PC-3 (cell line): Measurements from ENCODE around the gene NFAT5. TPM values are rescaled to one million over a fixed set of nuclear protein-coding genes. Genes with fewer than 3 reads are reported as not detected.
A peak's percentile ranks its signal among the peaks of the same experiment; 100 is the strongest.

Experiments used
- ATAC-seq: fragments of 200-7000 bp; cut with Tn5 transposase; 2 replicates; pipeline ENCODE4 v1.9.1; 2020; ENCODE audit warnings: mild to moderate bottlenecking, moderate library complexity
- BruUV-seq: library from RNA; stranded (reverse); fragments of 400-500 nt; replicated peaks from 2 replicates; lab custom pipeline; 2021; lab: Mats Ljungman, UMichigan
- CTCF ChIA-PET: fragments of 300-600 bp; sonication (Branson Sonifier 250); formaldehyde crosslinking; loops from one replicate; lab custom pipeline; 2022; ENCODE audit warnings: antibody characterized with exemption; lab: Charles Lee
- POLR2A ChIA-PET: fragments of 300-600 bp; sonication (Branson Sonifier 250); formaldehyde crosslinking; loops from one replicate; lab custom pipeline; 2022; ENCODE audit warnings: antibody characterized with exemption; ENCODE audit not compliant: unreplicated experiment; lab: Charles Lee
- DNase-seq: peaks from one replicate; pipeline ENCODE4 v3.0.0-alpha.2; 2015
- H2AFZ ChIP-seq: fragments of 300-600 bp; sonication (generic); 2 replicates; pipeline ENCODE4 v1.6.0; 2016; ENCODE audit warnings: antibody characterized with exemption, low read length
- H3F3A ChIP-seq: fragments of 300-600 bp; sonication (generic); one replicate; pipeline ENCODE4 v1.6.0; 2017; ENCODE audit warnings: antibody characterized with exemption, low read length, control low read depth, mild to moderate bottlenecking; ENCODE audit not compliant: unreplicated experiment
- H3K27ac ChIP-seq: fragments of 300-600 bp; sonication (generic); 2 replicates; pipeline ENCODE4 v1.5.1; 2016; ENCODE audit warnings: mild to moderate bottlenecking, low read length
- H3K27me3 ChIP-seq: fragments of 300-600 bp; sonication (generic); 2 replicates; pipeline ENCODE4 v1.6.1; 2016; ENCODE audit warnings: low read length, mixed read lengths
- H3K36me3 ChIP-seq: fragments of 300-600 bp; sonication (generic); 2 replicates; pipeline ENCODE4 v1.6.1; 2016; ENCODE audit warnings: low read depth, mixed run types, low read length, mixed read lengths
- H3K4me1 ChIP-seq: fragments of 300-600 bp; sonication (generic); 2 replicates; pipeline ENCODE4 v1.5.1; 2016; ENCODE audit warnings: low read length; ENCODE audit not compliant: insufficient read depth
- H3K4me2 ChIP-seq: fragments of 300-600 bp; sonication (generic); 2 replicates; pipeline ENCODE4 v1.6.0; 2016; ENCODE audit warnings: low read length
- H3K4me3 ChIP-seq: fragments of 300-600 bp; sonication (generic); 2 replicates; pipeline ENCODE4 v1.5.1; 2016; ENCODE audit warnings: mild to moderate bottlenecking, low read length, mixed read lengths
- H3K79me2 ChIP-seq: fragments of 300-600 bp; sonication (generic); 2 replicates; pipeline ENCODE4 v1.6.1; 2017; ENCODE audit warnings: low read length, mixed read lengths
- H3K9ac ChIP-seq: fragments of 300-600 bp; sonication (generic); 2 replicates; pipeline ENCODE4 v1.6.0; 2016; ENCODE audit warnings: mild to moderate bottlenecking, low read length
- H3K9me2 ChIP-seq: fragments of 300-600 bp; sonication (generic); replicated peaks from 2 replicates; pipeline ENCODE4 v1.6.1; 2016; ENCODE audit warnings: mixed run types, low read length, mixed read lengths
- H3K9me3 ChIP-seq: fragments of 300-600 bp; sonication (generic); 2 replicates; pipeline ENCODE4 v1.6.1; 2016; ENCODE audit warnings: low read length, mixed read lengths
- H4K20me1 ChIP-seq: fragments of 300-600 bp; sonication (generic); 2 replicates; pipeline ENCODE4 v1.6.1; 2016; ENCODE audit warnings: low read length, mixed read lengths
- EZH2 ChIP-seq: fragments of 300-600 bp; sonication (generic); IDR thresholded peaks from one replicate; pipeline ENCODE4 v1.6.1; 2017; ENCODE audit warnings: antibody characterized with exemption, mild to moderate bottlenecking, low read length; ENCODE audit not compliant: unreplicated experiment
- EZH2phosphoT487 ChIP-seq: fragments of 300-600 bp; sonication (generic); IDR thresholded peaks from 2 replicates; pipeline ENCODE4 v1.6.1; 2018; ENCODE audit warnings: mild to moderate bottlenecking, antibody characterized with exemption, low read length, borderline replicate concordance
- intact Hi-C: fragments of 100-400 bp; cut with micrococcal nuclease; formaldehyde crosslinking; loops from 2 replicates; pipeline ENCODE4 v1.9.0; 2023
- microRNA-seq: library from miRNA; unstranded; fragments of <30 nt; microRNA quantifications from one replicate; pipeline ENCODE4 v1.1.0, GENCODE V29; 2020; ENCODE audit not compliant: unreplicated experiment
- total RNA-seq: library from RNA; depleted of rRNA; stranded (reverse); fragments of >200 nt; gene quantifications from 2 replicates; pipeline ENCODE4 v1.2.3, GENCODE V29; 2014; rRNA removed
- TF ChIP-seq, protein P1 (sequence below): fragments of 300-600 bp; sonication (generic); conservative IDR thresholded peaks from 2 replicates; pipeline ENCODE4 v1.5.1; 2017; ENCODE audit warnings: antibody characterized with exemption, low read depth, mild to moderate bottlenecking, low read length

Gene NFAT5
- total RNA-seq, 1 experiment from 2014 or later, result 11.4 TPM

DNA sequence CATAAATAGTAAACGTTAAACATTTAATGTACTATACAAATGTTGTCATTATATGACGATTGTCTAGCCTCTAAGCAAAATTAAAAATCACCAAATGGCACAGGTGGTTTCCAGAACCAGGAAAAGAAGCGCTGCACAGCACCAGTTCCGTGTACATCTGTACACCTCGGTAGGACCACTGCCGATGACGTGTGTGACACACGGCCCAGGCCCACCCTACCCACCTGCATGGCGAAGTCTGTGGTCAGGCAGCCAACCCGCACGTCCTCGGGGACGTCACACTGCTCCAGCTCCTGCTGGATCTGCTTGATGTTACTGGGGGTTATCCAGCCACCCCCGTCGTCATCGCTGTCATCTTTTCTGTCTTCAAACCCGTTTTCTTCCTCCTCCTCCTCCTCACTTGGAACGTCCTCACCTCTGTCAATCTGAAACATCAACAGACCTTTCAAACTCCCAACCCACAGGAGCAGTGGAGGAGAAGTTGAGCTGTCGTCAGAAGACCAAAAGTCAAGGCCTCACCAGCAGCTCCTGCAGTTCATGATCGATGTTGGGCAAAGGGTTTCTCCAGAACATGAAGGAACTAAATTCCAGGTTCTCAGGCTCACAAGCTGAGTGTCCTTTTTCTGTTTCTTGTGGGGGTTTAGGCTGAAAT lies 183.1 kb downstream of the NFAT5 start:
- CTCF ChIA-PET, result interaction anchor here (0.6 kb wide), 1 partner anchor 8 kb away, joined by 3 read pairs; no protein-coding TSS in a partner anchor

DNA sequence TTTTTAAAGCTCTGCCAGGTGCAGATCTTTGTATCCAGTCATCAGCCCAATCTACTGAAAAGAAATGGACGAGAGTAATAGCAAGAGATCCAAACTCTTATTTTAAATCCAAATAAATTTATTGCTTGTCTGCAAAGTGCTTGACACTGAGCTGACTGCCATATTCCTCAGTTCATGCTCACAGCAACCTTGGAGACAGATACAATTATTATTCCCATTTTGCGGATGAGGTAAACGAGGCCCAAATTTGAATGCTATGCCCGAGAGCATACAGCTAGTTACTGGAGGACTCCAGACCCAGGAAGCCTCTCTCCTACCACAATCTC lies 188.3 kb downstream of the NFAT5 start:
- CTCF ChIA-PET, result interaction anchor here (0.5 to 1.4 kb wide), 6 partner anchors 13 to 358 kb away, joined by 3 to 7 read pairs (median 3); partner anchors contain the start of gene NQO1
- Histone ChIP-seq H3K27ac (peak overlapping the region; percentile 49), H2AFZ (no peak overlapping the region; the same call in 1 of the 2 replicates), H3K9me3 (no peaks in the 10 kb centered on the region), H3K4me2 (peak overlapping the region; percentile 98), H3K4me3 (peak overlapping the region; percentile 98), H3K27me3 (no peaks in the 10 kb centered on the region), H3K36me3 (peaks cover 18% of the 10 kb centered on the region), H3K4me1 (peaks cover 6% of the 10 kb centered on the region), H3K79me2 (peaks cover 46% of the 10 kb centered on the region), H3K9ac (peak overlapping the region; percentile 99), H4K20me1 (peaks cover 19% of the 10 kb centered on the region), H3F3A (no peaks in the 10 kb centered on the region), H3K9me2 (no peaks in the 10 kb centered on the region)
- TF ChIP-seq EZH2 (no peak), EZH2phosphoT487 (no peak)
- TF ChIP-seq, protein P1, sequence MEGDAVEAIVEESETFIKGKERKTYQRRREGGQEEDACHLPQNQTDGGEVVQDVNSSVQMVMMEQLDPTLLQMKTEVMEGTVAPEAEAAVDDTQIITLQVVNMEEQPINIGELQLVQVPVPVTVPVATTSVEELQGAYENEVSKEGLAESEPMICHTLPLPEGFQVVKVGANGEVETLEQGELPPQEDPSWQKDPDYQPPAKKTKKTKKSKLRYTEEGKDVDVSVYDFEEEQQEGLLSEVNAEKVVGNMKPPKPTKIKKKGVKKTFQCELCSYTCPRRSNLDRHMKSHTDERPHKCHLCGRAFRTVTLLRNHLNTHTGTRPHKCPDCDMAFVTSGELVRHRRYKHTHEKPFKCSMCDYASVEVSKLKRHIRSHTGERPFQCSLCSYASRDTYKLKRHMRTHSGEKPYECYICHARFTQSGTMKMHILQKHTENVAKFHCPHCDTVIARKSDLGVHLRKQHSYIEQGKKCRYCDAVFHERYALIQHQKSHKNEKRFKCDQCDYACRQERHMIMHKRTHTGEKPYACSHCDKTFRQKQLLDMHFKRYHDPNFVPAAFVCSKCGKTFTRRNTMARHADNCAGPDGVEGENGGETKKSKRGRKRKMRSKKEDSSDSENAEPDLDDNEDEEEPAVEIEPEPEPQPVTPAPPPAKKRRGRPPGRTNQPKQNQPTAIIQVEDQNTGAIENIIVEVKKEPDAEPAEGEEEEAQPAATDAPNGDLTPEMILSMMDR, result no peak
- BruUV-seq, result no TSS peak
- DNase-seq (no peak), ATAC-seq (no peak)
- POLR2A ChIA-PET, result interaction anchor here (0.6 kb wide), 2 partner anchors 8 to 187 kb away, joined by 3 to 5 read pairs; no protein-coding TSS in a partner anchor
- intact Hi-C loops, result loop anchor here (1.0 to 10.0 kb wide), 3 partner anchors 28 to 359 kb away; partner anchors contain the start of gene NQO1

More for the DNA sequence above, 183.1 kb downstream of the NFAT5 start:
- no peak for ATAC-seq
- DNase-seq, result no peak
- Histone ChIP-seq H3K4me2 (no peak overlapping the region), H4K20me1 (peaks cover 16% of the 10 kb centered on the region), H2AFZ (no peak overlapping the region), H3K9me3 (no peaks in the 10 kb centered on the region), H3K79me2 (peaks cover 62% of the 10 kb centered on the region), H3K4me1 (peaks cover 6% of the 10 kb centered on the region), H3K9me2 (no peaks in the 10 kb centered on the region), H3K4me3 (no peak overlapping the region), H3F3A (no peaks in the 10 kb centered on the region), H3K27me3 (no peaks in the 10 kb centered on the region), H3K36me3 (peaks cover 51% of the 10 kb centered on the region), H3K27ac (no peak overlapping the region), H3K9ac (no peak overlapping the region)
- intact Hi-C loops, result no loop called here
- BruUV-seq, result no TSS peak
- TF ChIP-seq, protein P1, result no peak
- TF ChIP-seq EZH2 (no peak), EZH2phosphoT487 (no peak)
- POLR2A ChIA-PET, result no interaction called here

Small RNAs within 50 kb of the gene (microRNA-seq; reads per million reads assigned to microRNA genes)
- not detected for gene MIR1538

Other genes with a start within 250 kb of the NFAT5 start
- gene PDF, start 235.4 kb upstream of the NFAT5 start, total RNA-seq, result 30.6 and 45.0 TPM in 2 replicates
- gene COG8, start 226.4 kb upstream of the NFAT5 start, total RNA-seq, result 27.2 and 29.5 TPM in 2 replicates
- 25.4 and 28.3 TPM in 2 replicates for gene NIP7, start 226.2 kb upstream of the NFAT5 start, total RNA-seq
- gene TMED6, start 214.2 kb upstream of the NFAT5 start, total RNA-seq, result not detected in 2 replicates
- 8.4 and 17.2 TPM in 2 replicates for gene TERF2, start 180.0 kb upstream of the NFAT5 start, total RNA-seq
- 64.5 and 77.1 TPM in 2 replicates for gene CYB5B, start 141.3 kb upstream of the NFAT5 start, total RNA-seq
- gene NQO1, start 160.6 kb downstream of the NFAT5 start, total RNA-seq, result 193 and 251 TPM in 2 replicates
- gene NOB1, start 189.0 kb downstream of the NFAT5 start, total RNA-seq, result 31.9 and 45.1 TPM in 2 replicates
- gene WWP2, start 196.4 kb downstream of the NFAT5 start, total RNA-seq, result 15.8 and 17.1 TPM in 2 replicates